ENCODE data around the gene AP4S1. TPM values are rescaled to one million over a fixed set of nuclear protein-coding genes. Genes with fewer than 3 reads are reported as not detected.

The AP4S1 gene
- total and polyA plus RNA-seq, 11 donors = 6.4 to 11.9 (median 8.6) TPM

DNA sequence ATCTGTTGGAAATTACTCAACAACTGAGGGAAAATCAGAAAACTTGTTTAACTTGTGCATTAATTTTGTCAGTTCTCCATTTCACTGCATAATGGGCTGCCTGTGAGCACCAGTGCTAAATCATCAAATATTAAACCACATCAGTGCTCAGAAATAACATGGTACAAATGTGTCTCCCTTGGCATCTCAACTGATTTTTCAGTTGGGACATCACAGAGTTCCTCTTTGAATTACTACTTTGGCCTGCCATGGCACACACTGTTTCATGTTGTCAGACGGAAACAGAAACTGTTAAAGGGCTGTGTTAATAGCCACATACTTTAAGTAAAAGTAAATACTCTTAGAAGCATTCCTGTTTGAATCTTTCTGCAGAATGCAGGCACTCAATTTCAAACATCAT is 42.8 kb downstream of the AP4S1 start:
- Histone ChIP-seq H3K4me3 (no peak overlapping the region), H3K27me3 (no peaks in the 10 kb centered on the region), H3K27ac (peak overlapping the region in 1 of 12 donors; percentile 57), H3K9me3 (no peaks in the 10 kb centered on the region), H3K4me1 (peaks cover 0 to 6% (median 0%) of the 10 kb centered on the region in 12 donors), H3K36me3 (peaks cover 0 to 25% (median 8%) of the 10 kb centered on the region in 9 donors)
- WGBS, 4 donors = 76 to 100% (median 94%) methylated on average over 1 of the region's 1 CpG
- no peak for DNase-seq
- ATAC-seq = peak in 3 of 4 donors; percentile 7 to 64 (median 38)
- TF ChIP-seq, protein P1, sequence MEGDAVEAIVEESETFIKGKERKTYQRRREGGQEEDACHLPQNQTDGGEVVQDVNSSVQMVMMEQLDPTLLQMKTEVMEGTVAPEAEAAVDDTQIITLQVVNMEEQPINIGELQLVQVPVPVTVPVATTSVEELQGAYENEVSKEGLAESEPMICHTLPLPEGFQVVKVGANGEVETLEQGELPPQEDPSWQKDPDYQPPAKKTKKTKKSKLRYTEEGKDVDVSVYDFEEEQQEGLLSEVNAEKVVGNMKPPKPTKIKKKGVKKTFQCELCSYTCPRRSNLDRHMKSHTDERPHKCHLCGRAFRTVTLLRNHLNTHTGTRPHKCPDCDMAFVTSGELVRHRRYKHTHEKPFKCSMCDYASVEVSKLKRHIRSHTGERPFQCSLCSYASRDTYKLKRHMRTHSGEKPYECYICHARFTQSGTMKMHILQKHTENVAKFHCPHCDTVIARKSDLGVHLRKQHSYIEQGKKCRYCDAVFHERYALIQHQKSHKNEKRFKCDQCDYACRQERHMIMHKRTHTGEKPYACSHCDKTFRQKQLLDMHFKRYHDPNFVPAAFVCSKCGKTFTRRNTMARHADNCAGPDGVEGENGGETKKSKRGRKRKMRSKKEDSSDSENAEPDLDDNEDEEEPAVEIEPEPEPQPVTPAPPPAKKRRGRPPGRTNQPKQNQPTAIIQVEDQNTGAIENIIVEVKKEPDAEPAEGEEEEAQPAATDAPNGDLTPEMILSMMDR (IDR thresholded peaks at IDR 0.05) = no peak
- TF ChIP-seq POLR2A (IDR thresholded peaks at IDR 0.05) = no peak
- intact Hi-C loops (cut with DNase I) = loop anchor here in 1 of 10 donors (5.0 kb wide), 1 partner anchor 41 kb away; the partner anchor contains the start of genes AP4S1 and STRN3

DNA sequence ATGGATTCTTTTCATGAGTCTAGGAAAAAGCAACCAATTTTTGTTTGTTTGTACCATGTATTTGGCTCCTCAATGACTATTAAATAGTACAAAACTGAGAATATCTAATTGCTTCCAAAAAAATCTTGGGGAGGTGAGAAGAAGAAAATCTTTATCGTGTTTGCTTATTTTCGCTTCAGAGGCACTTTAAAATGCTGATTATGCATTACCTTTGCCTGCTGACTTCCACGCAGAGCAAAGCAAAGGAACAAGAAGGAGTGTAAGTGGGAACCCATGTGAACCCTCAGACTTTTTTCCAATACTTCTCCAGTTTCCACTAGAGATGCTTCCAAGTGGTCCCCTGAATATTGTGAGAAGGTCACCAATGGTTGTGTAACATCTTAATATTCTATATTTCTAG is 43.9 kb downstream of the AP4S1 start:
- Histone ChIP-seq H3K4me1 (peaks cover 0 to 6% (median 0%) of the 10 kb centered on the region in 12 donors), H3K36me3 (peaks cover 0 to 33% (median 11%) of the 10 kb centered on the region in 9 donors), H3K9me3 (no peaks in the 10 kb centered on the region), H3K27ac (no peak overlapping the region), H3K27me3 (no peaks in the 10 kb centered on the region), H3K4me3 (no peak overlapping the region)
- DNase-seq (no peak), ATAC-seq (no peak)
- WGBS, 4 donors = 90 to 97% (median 95%) methylated on average over 3 of the region's 3 CpGs
- TF ChIP-seq POLR2A (IDR thresholded peaks at IDR 0.05) = no peak
- TF ChIP-seq, protein P1 (IDR thresholded peaks at IDR 0.05) = no peak
- intact Hi-C loops (cut with DNase I) = loop anchor here in 1 of 10 donors (5.0 kb wide), 1 partner anchor 42 kb away; the partner anchor contains the start of genes AP4S1 and STRN3

DNA sequence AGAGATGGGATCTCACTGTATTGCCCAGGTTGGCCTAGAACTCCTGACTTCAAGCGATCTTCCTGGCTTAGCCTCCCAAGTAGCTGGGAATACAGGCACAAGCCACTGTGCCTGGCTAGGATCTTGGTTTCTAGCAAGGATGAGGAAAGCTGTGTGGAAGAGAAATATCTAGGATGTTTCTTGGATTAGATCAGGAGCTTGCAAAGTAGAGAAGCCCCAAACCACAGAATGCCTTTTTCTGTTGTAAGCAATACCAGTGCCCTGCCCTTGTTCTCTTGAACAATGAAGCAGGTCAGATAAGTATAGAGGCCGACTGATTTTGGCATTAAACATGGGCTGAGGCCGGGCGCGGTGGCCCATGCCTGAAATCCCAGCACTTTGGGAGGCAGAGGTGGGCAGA is 45.0 kb downstream of the AP4S1 start:
- 91 to 95% (median 95%) methylated on average over 5 of the region's 5 CpGs for WGBS, 4 donors
- ATAC-seq = no peak
- DNase-seq = no peak
- H3K27ac ChIP-seq = no peak overlapping the region
- peaks cover 0 to 3% (median 0%) of the 10 kb centered on the region in 12 donors for H3K9me3 ChIP-seq
- peaks cover 0 to 6% (median 0%) of the 10 kb centered on the region in 12 donors for H3K4me1 ChIP-seq
- H3K36me3 ChIP-seq = peaks cover 0 to 44% (median 14%) of the 10 kb centered on the region in 9 donors
- TF ChIP-seq POLR2A (IDR thresholded peaks at IDR 0.05) = no peak
- TF ChIP-seq, protein P1 (IDR thresholded peaks at IDR 0.05) = no peak
- H3K4me3 ChIP-seq = no peak overlapping the region
- intact Hi-C loops (cut with DNase I) = no loop called here
- H3K27me3 ChIP-seq = no peaks in the 10 kb centered on the region

DNA sequence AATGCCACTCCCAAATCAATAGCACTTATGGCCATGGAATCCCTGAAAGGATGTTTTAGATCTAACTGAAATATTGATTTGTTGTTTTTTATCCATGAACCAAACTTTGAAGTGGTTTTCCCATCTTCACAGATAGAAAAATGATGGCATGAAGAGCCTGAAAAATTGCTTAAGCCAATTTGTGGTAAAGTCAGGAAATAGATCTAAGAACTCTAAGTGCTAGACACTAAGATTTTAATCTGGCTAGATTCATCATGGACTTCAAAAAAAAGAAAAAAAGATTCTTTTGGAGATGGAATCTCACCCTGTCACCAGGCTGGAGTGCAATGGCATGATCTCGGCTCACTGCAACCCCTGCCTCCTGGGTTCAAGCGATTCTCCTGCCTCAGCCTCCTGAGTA is 45.7 kb downstream of the AP4S1 start:
- no peak for ATAC-seq
- peaks cover 0 to 6% (median 0%) of the 10 kb centered on the region in 12 donors for H3K4me1 ChIP-seq
- DNase-seq = no peak
- peaks cover 0 to 44% (median 14%) of the 10 kb centered on the region in 9 donors for H3K36me3 ChIP-seq
- no peaks in the 10 kb centered on the region for H3K27me3 ChIP-seq
- no peak overlapping the region for H3K27ac ChIP-seq
- H3K9me3 ChIP-seq = peaks cover 0 to 3% (median 0%) of the 10 kb centered on the region in 12 donors
- no peak for TF ChIP-seq POLR2A (IDR thresholded peaks at IDR 0.05)
- TF ChIP-seq, protein P1 (IDR thresholded peaks at IDR 0.05) = no peak
- WGBS, 4 donors = 95 to 100% (median 99%) methylated on average over 2 of the region's 2 CpGs
- H3K4me3 ChIP-seq = no peak overlapping the region
- intact Hi-C loops (cut with DNase I) = no loop called here
